ENCODE results near the gene STX8.

Gene STX8

DNA sequence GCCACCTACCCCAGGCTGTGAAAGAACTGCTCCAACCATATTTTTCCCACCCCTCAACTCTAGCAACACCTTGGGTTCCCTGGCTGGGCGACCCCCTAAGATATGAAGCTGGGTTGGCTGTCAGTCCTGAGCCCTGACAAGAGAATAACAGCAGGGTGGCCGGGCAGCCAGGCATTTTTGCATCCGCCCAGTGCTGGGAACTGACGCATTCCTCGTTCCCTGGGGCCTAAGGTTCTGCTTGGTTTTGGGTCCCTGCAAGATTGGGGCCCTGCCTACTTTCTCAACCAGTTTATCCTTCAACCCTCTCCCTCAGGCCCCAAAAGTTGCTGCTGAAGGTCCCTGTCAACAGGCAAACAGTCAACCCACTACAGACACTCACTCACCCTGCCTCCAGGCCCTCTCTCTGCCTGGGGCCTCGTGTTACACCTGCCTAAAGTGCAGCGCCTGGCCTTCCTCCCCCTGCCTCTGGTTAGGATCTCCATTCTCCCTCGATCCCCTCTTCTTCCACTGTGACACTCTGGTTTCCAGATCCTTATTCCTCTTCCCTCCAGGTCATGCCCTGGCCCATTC, 151.5 kb downstream of the STX8 start:
- Histone ChIP-seq H3K4me3 (no peak overlapping the region), H3K9me3 (no peaks in the 10 kb centered on the region), H3K27me3 (no peaks in the 10 kb centered on the region), H3K27ac (no peak overlapping the region), H3K36me3 (no peaks in the 10 kb centered on the region), H3K4me1 (peaks cover 0 to 13% (median 3%) of the 10 kb centered on the region in 4 donors)
- TF ChIP-seq, protein P1, sequence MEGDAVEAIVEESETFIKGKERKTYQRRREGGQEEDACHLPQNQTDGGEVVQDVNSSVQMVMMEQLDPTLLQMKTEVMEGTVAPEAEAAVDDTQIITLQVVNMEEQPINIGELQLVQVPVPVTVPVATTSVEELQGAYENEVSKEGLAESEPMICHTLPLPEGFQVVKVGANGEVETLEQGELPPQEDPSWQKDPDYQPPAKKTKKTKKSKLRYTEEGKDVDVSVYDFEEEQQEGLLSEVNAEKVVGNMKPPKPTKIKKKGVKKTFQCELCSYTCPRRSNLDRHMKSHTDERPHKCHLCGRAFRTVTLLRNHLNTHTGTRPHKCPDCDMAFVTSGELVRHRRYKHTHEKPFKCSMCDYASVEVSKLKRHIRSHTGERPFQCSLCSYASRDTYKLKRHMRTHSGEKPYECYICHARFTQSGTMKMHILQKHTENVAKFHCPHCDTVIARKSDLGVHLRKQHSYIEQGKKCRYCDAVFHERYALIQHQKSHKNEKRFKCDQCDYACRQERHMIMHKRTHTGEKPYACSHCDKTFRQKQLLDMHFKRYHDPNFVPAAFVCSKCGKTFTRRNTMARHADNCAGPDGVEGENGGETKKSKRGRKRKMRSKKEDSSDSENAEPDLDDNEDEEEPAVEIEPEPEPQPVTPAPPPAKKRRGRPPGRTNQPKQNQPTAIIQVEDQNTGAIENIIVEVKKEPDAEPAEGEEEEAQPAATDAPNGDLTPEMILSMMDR (IDR thresholded peaks at IDR 0.05): no peak
- intact Hi-C loops (cut with DNase I; ENCODE audit: low total_unique reads): no loop called here
- no peak for DNase-seq

DNA sequence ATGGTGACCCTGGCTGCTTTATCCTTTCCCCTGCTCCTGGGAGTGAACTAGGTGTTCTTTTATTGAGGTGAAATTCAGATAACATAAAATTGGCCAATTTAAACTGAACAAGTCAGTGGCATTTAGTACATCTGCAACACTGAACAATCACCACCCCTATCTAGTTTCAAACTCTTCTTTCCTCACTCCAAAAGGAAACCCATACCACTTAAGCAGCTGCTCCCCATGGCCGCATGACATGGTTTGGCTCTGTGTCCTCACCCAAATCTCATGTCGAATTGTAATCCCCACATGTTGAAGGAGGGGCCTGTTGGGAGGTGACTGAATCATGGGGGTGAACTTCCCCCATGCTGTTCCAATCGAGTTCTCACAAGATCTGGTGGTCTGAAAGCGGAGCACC, 154.1 kb downstream of the STX8 start:
- Histone ChIP-seq H3K36me3 (no peaks in the 10 kb centered on the region), H3K4me1 (no peaks in the 10 kb centered on the region), H3K4me3 (no peak overlapping the region), H3K9me3 (no peaks in the 10 kb centered on the region), H3K27me3 (no peaks in the 10 kb centered on the region), H3K27ac (no peak overlapping the region)
- intact Hi-C loops (cut with DNase I; ENCODE audit: low total_unique reads): no loop called here
- TF ChIP-seq, protein P1 (IDR thresholded peaks at IDR 0.05): no peak
- no peak for DNase-seq

DNA sequence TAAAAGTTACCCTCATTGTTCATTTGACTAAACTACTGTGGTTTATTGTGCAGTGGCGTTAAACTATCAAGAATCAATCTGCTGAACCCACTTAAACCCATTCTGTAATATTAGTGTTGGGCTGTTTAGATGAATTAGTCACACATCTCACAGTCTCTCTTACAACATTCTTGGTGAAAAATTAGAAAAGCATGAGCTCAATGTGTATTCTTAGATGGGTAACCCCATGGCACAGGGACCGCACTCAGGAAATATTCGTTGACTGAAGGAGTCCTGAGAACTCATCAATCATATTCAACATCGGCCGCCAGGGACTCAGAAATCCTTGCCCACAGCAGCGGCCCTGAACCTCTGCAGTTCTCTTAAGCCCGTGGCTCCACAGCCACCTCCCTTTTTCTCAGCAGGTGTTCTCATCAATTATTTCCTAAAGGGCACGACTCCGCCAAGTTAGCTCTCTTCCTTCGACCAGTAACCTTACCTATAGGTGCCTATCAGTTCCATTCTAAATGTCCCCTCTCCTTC, 155.6 kb downstream of the STX8 start:
- Histone ChIP-seq H3K27ac (no peak overlapping the region), H3K4me3 (no peak overlapping the region), H3K4me1 (no peaks in the 10 kb centered on the region), H3K27me3 (no peaks in the 10 kb centered on the region), H3K36me3 (no peaks in the 10 kb centered on the region), H3K9me3 (no peaks in the 10 kb centered on the region)
- intact Hi-C loops (cut with DNase I; ENCODE audit: low total_unique reads): no loop called here
- TF ChIP-seq, protein P1 (IDR thresholded peaks at IDR 0.05): no peak
- DNase-seq: no peak

DNA sequence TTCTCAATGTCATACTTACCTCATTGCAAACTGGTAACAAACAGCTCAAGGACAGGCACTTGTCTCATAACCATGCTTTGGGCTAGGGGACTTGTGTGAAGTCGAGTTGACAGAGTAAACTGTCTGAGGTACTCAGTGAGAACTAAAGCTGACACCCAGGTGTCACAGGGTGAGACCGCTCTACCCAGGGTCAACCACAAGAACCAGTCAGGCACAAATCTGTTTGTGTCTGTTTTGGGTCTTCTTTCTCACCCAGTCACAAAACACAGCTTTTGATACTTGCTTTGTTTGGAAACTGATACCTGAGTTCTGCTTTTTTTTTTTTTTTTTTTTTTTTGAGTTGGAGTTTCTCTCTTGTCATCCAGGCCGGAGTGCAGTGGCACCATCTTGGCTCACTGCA, 161.1 kb downstream of the STX8 start:
- no peak overlapping the region for H3K4me3 ChIP-seq
- no peak overlapping the region for H3K27ac ChIP-seq
- no peaks in the 10 kb centered on the region for H3K9me3 ChIP-seq
- no peaks in the 10 kb centered on the region for H3K27me3 ChIP-seq
- intact Hi-C loops (cut with DNase I; ENCODE audit: low total_unique reads): no loop called here
- TF ChIP-seq, protein P1 (IDR thresholded peaks at IDR 0.05): no peak
- no peaks in the 10 kb centered on the region for H3K36me3 ChIP-seq
- DNase-seq: no peak
- peaks cover 0 to 6% (median 4%) of the 10 kb centered on the region in 4 donors for H3K4me1 ChIP-seq

DNA sequence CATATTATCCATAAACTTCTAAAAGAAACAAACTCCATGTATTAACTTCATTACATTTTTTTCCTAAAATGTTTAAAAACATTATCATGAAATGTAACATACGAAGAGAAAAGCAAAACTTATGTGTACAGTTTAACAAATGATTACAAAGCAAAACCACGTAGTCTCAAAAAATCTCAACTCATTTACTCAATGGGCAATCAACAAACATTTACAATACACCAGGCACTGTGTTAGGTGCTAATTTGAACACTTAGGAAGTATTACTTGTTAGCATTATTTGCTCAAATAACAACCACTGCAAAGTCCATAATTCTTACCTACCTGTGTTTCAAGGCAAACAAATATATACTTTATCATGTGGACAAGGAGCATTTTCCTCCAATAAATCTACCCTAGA, 164.9 kb downstream of the STX8 start:
- intact Hi-C loops (cut with DNase I; ENCODE audit: low total_unique reads): no loop called here
- H3K27me3 ChIP-seq: no peaks in the 10 kb centered on the region
- no peak for DNase-seq
- no peaks in the 10 kb centered on the region for H3K36me3 ChIP-seq
- TF ChIP-seq, protein P1 (IDR thresholded peaks at IDR 0.05): no peak
- no peak overlapping the region for H3K27ac ChIP-seq
- H3K4me3 ChIP-seq: no peak overlapping the region
- H3K9me3 ChIP-seq: no peaks in the 10 kb centered on the region
- H3K4me1 ChIP-seq: peaks cover 0 to 16% (median 12%) of the 10 kb centered on the region in 4 donors

DNA sequence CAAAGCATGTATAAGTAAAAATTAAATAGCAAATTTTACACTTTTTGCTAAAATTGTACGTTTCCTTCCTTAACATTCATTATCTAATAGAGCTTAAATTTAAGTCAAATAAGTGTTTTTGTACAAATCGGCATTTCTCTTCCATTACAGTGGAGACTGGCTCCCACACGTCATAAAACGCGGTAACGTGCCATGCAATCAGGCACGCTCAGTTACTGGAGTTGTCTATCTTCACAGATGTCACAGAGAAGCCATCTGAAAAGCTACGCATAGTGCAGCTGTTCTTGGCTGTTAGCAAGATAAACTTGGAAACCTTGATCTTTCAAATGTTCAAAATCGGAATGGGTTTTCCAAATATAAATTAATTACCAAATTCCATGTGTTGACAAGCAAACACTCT, 165.3 kb downstream of the STX8 start:
- Histone ChIP-seq H3K9me3 (no peaks in the 10 kb centered on the region), H3K36me3 (no peaks in the 10 kb centered on the region), H3K4me1 (peaks cover 0 to 16% (median 12%) of the 10 kb centered on the region in 4 donors), H3K4me3 (no peak overlapping the region), H3K27me3 (no peaks in the 10 kb centered on the region), H3K27ac (no peak overlapping the region)
- intact Hi-C loops (cut with DNase I; ENCODE audit: low total_unique reads): no loop called here
- TF ChIP-seq, protein P1 (IDR thresholded peaks at IDR 0.05): no peak
- DNase-seq: no peak
